Measurements from ENCODE around the gene ANTKMT. TPM values are rescaled to one million over a fixed set of nuclear protein-coding genes. Genes with fewer than 3 reads are reported as not detected.
A peak's percentile ranks its signal among the peaks of the same experiment; 100 is the strongest.

ANTKMT gene
- total RNA-seq, 2 experiments from 2014 or later, result 12.3 to 14.2 TPM

- ATAC-seq (no peak), DNase-seq (no peak)
- Mint-ChIP-seq H3K9me3 (ENCODE audit: insufficient read depth) (no peaks in the 10 kb centered on the region), H3K27ac (no peak overlapping the region), H3K27me3 (ENCODE audit: low read depth) (peaks cover 6% of the 10 kb centered on the region), H3K4me1 (ENCODE audit: low read depth) (peaks cover 30% of the 10 kb centered on the region), H3K4me3 (no peak overlapping the region), H3K36me3 (ENCODE audit: low read depth) (peaks cover 21% of the 10 kb centered on the region)
- ChIA-PET CTCF (no interaction called here), POLR2A (interaction anchor here (0.6 kb wide), 1 partner anchor 109 kb away, joined by 4 read pairs; no protein-coding TSS in a partner anchor)
Measured at GRCh38 chr16:677316-678190, 43.4 kb upstream of the ANTKMT start.

- no peak overlapping the region for H3K27ac Mint-ChIP-seq
- POLR2A ChIA-PET, result interaction anchor here (0.5 to 1.3 kb wide), 3 partner anchors 12 to 79 kb away, joined by 3 read pairs; partner anchors contain the start of genes METTL26 and WDR24
- CTCF ChIA-PET, result interaction anchor here (1.0 to 2.6 kb wide), 2 partner anchors 10 to 41 kb away, joined by 3 to 10 read pairs; partner anchors contain the start of gene RHOT2
- no peak for DNase-seq
- no peaks in the 10 kb centered on the region for H3K9me3 Mint-ChIP-seq (ENCODE audit: insufficient read depth)
- peaks cover 6% of the 10 kb centered on the region for H3K27me3 Mint-ChIP-seq (ENCODE audit: low read depth)
- peak overlapping the region; percentile 73 for H3K4me3 Mint-ChIP-seq
- peaks cover 22% of the 10 kb centered on the region for H3K36me3 Mint-ChIP-seq (ENCODE audit: low read depth)
- no peak for ATAC-seq
- peaks cover 36% of the 10 kb centered on the region for H3K4me1 Mint-ChIP-seq (ENCODE audit: low read depth)
Measured at GRCh38 chr16:678209-678857, 42.6 kb upstream of the ANTKMT start.

- ChIA-PET POLR2A (interaction anchor here (0.5 to 1.3 kb wide), 3 partner anchors 11 to 78 kb away, joined by 3 read pairs; partner anchors contain the start of genes METTL26 and WDR24), CTCF (interaction anchor here (1.0 to 2.6 kb wide), 2 partner anchors 11 to 42 kb away, joined by 3 to 10 read pairs; partner anchors contain the start of gene RHOT2)
- Mint-ChIP-seq H3K9me3 (ENCODE audit: insufficient read depth) (no peaks in the 10 kb centered on the region), H3K4me3 (peak overlapping the region; percentile 73), H3K27me3 (ENCODE audit: low read depth) (peaks cover 6% of the 10 kb centered on the region), H3K4me1 (ENCODE audit: low read depth) (peaks cover 41% of the 10 kb centered on the region), H3K27ac (peak overlapping the region; percentile 78), H3K36me3 (ENCODE audit: low read depth) (peaks cover 24% of the 10 kb centered on the region)
- DNase-seq (peak; percentile 65), ATAC-seq (peak; percentile 16)
Measured at GRCh38 chr16:678858-679813, 41.8 kb upstream of the ANTKMT start.

DNA sequence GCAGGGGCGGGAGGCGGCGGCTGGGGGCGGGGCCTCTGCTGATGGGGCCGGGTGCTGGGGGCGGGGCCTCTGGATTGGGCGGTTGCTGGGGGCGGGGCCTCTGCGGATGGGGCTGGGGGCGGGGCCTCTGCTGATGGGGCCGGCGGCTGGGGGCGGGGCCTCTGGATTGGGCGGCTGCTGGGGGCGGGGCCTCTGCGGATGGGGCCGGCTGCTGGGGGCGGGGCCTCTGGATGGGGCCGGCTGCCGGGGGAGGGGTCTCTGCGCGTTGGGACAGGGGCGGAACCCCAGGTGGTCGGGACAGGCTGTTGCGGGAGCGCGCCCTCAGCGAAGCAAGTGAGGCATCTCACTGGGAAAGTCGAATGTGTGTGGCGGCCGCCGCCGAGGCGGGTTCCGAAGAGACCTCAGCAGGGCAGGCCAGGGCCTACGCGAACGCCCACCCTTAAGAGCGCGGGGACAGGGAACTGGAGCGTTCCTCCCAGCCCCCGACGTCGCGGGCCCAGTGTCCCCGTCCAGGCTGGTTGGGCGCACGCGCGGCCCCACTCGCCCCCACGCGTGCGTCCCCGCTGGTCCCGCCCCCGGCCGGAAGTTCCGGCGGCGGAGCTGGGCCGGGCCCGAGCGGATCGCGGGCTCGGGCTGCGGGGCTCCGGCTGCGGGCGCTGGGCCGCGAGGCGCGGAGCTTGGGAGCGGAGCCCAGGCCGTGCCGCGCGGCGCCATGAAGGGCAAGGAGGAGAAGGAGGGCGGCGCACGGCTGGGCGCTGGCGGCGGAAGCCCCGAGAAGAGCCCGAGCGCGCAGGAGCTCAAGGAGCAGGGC is 40.9 kb upstream of the ANTKMT start, which contains the start of gene STUB1:
Gene STUB1 (plus strand): TSS at position 597 of the 811 bp plus-strand sequence. CDS start 116 bp downstream, at position 713.
- ATAC-seq, result peak; percentile 41
- Mint-ChIP-seq H3K27ac (peak within 1 kb of the TSS; percentile 90), H3K9me3 (ENCODE audit: insufficient read depth) (no peaks in the 10 kb centered on the region), H3K36me3 (ENCODE audit: low read depth) (peaks cover 24% of the 10 kb centered on the region), H3K4me1 (ENCODE audit: low read depth) (peaks cover 42% of the 10 kb centered on the region), H3K27me3 (ENCODE audit: low read depth) (peaks cover 4% of the 10 kb centered on the region), H3K4me3 (peak within 1 kb of the TSS; percentile 81)
- CTCF ChIA-PET, result interaction anchor here (0.8 to 2.6 kb wide), 3 partner anchors 10 to 90 kb away, joined by 3 to 10 read pairs (median 9); partner anchors contain the start of genes RHOT2 and WDR24
- POLR2A ChIA-PET, result interaction anchor here (0.6 to 2.4 kb wide), 6 partner anchors 9 to 127 kb away, joined by 3 to 15 read pairs (median 4); partner anchors contain the start of genes METTL26, RHOT2 and WDR24
- DNase-seq, result peak; percentile 90

- POLR2A ChIA-PET, result interaction anchor here (0.6 to 2.4 kb wide), 5 partner anchors 9 to 126 kb away, joined by 3 to 15 read pairs (median 4); partner anchors contain the start of genes METTL26, RHOT2 and WDR24
Measured at GRCh38 chr16:680625-680945, 40.4 kb upstream of the ANTKMT start.

DNA sequence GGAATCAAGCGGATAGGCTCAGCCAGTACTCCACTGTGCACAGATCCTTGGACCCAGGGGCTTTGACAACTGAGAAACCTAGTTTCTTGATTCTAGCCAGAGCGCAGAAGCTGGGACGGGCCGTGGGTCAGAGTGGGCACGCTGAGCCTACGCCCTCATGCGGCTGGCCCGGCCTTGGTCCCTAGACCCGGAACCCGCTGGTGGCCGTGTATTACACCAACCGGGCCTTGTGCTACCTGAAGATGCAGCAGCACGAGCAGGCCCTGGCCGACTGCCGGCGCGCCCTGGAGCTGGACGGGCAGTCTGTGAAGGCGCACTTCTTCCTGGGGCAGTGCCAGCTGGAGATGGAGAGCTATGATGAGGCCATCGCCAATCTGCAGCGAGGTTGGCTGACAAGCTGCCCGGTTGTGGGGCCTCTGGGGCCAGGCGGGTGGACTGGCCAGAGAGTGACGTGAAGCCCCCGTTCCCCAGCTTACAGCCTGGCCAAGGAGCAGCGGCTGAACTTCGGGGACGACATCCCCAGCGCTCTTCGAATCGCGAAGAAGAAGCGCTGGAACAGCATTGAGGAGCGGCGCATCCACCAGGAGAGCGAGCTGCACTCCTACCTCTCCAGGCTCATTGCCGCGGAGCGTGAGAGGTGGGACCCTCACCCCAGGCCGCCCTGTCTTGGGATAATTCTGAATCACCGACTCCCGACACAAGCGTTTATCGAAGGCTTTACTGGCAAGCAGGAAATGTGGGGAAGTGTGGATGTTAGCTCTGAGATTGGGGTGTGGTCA is 39.8 kb upstream of the ANTKMT start:
- H3K27ac Mint-ChIP-seq, result peak overlapping the region; percentile 61
- peaks cover 24% of the 10 kb centered on the region for H3K36me3 Mint-ChIP-seq (ENCODE audit: low read depth)
- POLR2A ChIA-PET, result interaction anchor here (0.6 to 2.4 kb wide), 6 partner anchors 9 to 126 kb away, joined by 3 to 15 read pairs (median 4); partner anchors contain the start of genes METTL26, RHOT2 and WDR24

More at GRCh38 chr16:680625-680945, 40.4 kb upstream of the ANTKMT start:
- Mint-ChIP-seq H3K4me1 (ENCODE audit: low read depth) (peaks cover 38% of the 10 kb centered on the region), H3K36me3 (ENCODE audit: low read depth) (peaks cover 24% of the 10 kb centered on the region), H3K4me3 (peak overlapping the region; percentile 76), H3K9me3 (ENCODE audit: insufficient read depth) (no peaks in the 10 kb centered on the region), H3K27me3 (ENCODE audit: low read depth) (no peaks in the 10 kb centered on the region), H3K27ac (peak overlapping the region; percentile 61)
- CTCF ChIA-PET, result interaction anchor here (0.8 to 2.6 kb wide), 3 partner anchors 9 to 90 kb away, joined by 3 to 10 read pairs (median 9); partner anchors contain the start of genes RHOT2 and WDR24
- ATAC-seq, result no peak
- DNase-seq, result no peak

DNA sequence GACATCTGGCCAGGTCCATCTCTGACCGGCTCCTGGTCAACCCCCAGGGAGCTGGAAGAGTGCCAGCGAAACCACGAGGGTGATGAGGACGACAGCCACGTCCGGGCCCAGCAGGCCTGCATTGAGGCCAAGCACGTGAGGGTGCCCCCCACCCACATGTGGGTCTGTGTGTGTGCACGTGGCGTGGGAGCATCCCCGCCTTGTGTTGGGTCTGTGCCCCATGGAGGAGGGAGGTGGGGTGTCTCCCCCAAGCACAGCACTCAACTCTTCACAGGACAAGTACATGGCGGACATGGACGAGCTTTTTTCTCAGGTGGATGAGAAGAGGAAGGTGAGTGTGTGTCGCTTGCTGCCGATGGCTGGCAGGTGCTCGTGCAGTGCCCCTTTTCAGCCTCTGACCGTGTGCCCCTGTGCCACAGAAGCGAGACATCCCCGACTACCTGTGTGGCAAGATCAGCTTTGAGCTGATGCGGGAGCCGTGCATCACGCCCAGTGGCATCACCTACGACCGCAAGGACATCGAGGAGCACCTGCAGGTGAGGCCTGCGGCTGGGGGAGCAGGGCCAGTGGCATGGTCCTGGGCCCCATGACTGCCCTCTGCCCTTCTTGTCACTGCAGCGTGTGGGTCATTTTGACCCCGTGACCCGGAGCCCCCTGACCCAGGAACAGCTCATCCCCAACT is 39.1 kb upstream of the ANTKMT start:
- DNase-seq (no peak), ATAC-seq (no peak)
- Mint-ChIP-seq H3K27ac (peak overlapping the region; percentile 61), H3K4me3 (peak overlapping the region; percentile 76), H3K9me3 (ENCODE audit: insufficient read depth) (no peaks in the 10 kb centered on the region), H3K36me3 (ENCODE audit: low read depth) (peaks cover 28% of the 10 kb centered on the region), H3K27me3 (ENCODE audit: low read depth) (no peaks in the 10 kb centered on the region), H3K4me1 (ENCODE audit: low read depth) (peaks cover 44% of the 10 kb centered on the region)
- ChIA-PET CTCF (interaction anchor here (0.9 to 1.7 kb wide), 2 partner anchors 14 to 103 kb away, joined by 3 to 8 read pairs; partner anchors contain the start of gene RHOT2), POLR2A (interaction anchor here (1.3 to 2.4 kb wide), 4 partner anchors 8 to 13 kb away, joined by 3 to 15 read pairs (median 7); partner anchors contain the start of genes RHOT2 and WDR24)

More for the DNA sequence above, 39.8 kb upstream of the ANTKMT start:
- Mint-ChIP-seq H3K4me3 (peak overlapping the region; percentile 76), H3K4me1 (ENCODE audit: low read depth) (peaks cover 43% of the 10 kb centered on the region), H3K9me3 (ENCODE audit: insufficient read depth) (no peaks in the 10 kb centered on the region), H3K27me3 (ENCODE audit: low read depth) (no peaks in the 10 kb centered on the region)
- CTCF ChIA-PET, result interaction anchor here (0.9 to 2.6 kb wide), 4 partner anchors 9 to 104 kb away, joined by 3 to 10 read pairs (median 8); partner anchors contain the start of genes RHOT2 and WDR24
- DNase-seq (no peak), ATAC-seq (no peak)

- POLR2A ChIA-PET, result interaction anchor here (1.4 to 2.4 kb wide), 2 partner anchors 7 to 12 kb away, joined by 3 to 15 read pairs; partner anchors contain the start of gene WDR24
- Mint-ChIP-seq H3K4me3 (peak overlapping the region; percentile 76), H3K4me1 (ENCODE audit: low read depth) (peaks cover 46% of the 10 kb centered on the region), H3K27ac (peak overlapping the region; percentile 72), H3K36me3 (ENCODE audit: low read depth) (peaks cover 28% of the 10 kb centered on the region), H3K9me3 (ENCODE audit: insufficient read depth) (no peaks in the 10 kb centered on the region), H3K27me3 (ENCODE audit: low read depth) (no peaks in the 10 kb centered on the region)
- CTCF ChIA-PET, result interaction anchor here (1.7 kb wide), 1 partner anchor 15 kb away, joined by 8 read pairs; the partner anchor contains the start of gene RHOT2
- DNase-seq, result no peak
- no peak for ATAC-seq
Measured at GRCh38 chr16:682493-683395, 38.2 kb upstream of the ANTKMT start.

Measured in activated CD8-positive, alpha-beta T cell treated with anti-CD3 and anti-CD28 coated beads, Interleukin-2, amount 10 ng/mL, durations not matched to agents 7 days and 5 days (primary cell).